GM19099 (cell line): Measurements from ENCODE around the gene TFDP2.

Experiments
- POLR2A ChIP-seq: IDR thresholded peaks from 3 replicates; pipeline ENCODE4 v1.6.1; 2011; ENCODE audit warnings: low read depth; ENCODE audit not compliant: insufficient read length; ENCODE audit errors: extremely low read depth

Gene TFDP2

GRCh38 chr3:142129516-142130171, 19.7 kb downstream of the TFDP2 start:
- no peak for TF ChIP-seq POLR2A

- no peak for TF ChIP-seq POLR2A
Measured at GRCh38 chr3:142127941-142128658, 21.2 kb downstream of the TFDP2 start.

DNA sequence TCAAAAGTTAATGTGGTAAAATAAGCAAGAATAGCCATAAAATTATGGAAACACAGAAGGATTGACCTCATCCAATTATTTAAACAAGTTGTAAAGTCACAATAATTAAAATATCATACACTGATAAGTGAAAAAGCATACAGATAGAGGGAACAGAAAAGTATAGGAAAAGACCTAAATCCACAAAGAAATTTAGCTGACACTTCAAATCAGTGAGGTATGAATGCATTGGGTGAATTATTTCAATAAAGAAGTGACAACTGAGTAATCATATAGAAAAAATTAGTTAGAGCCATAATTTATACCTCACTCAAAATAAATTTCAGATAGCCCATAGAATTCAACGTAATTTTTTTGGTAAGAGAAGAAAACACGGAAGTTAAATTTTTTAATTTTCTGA, 25.1 kb downstream of the TFDP2 start:
- TF ChIP-seq POLR2A, result no peak

DNA sequence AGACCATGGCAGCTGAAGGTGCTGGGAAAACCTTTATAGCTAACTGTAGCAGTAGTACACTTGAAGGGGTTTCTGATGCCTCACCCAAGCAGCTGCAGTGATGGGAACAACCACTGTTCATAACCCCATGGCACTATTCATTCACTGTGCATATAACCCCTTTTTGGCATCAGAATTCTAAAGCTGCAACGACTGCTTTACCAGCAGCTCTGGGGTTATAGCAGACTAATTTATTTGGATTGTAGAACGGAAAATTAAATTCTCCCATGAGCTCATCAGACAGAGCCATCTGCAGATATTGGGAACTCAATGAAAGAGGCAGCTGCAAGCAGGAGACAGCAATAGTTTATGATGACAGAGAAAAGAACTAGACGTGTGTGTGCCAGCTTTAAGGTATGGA, 28.6 kb downstream of the TFDP2 start:
- no peak for TF ChIP-seq POLR2A

DNA sequence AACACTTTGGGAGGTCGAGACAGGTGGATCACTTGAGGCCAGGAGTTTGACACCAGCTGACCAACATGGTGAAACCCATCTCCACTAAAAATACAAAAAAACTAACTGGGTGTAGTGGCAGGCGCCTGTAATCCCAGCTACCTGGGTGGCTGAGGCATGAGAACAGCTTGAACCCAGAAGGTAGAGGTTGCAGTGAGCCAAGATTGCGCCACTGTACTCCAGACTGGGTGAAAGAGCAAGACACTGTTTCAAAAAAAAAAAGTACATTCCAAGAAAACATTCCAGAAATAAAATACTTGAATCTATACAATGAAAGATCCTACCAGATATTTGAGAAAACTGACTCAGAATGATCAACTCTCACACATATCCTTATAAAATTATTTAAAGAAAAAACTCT, 30.4 kb downstream of the TFDP2 start:
- TF ChIP-seq POLR2A, result no peak

DNA sequence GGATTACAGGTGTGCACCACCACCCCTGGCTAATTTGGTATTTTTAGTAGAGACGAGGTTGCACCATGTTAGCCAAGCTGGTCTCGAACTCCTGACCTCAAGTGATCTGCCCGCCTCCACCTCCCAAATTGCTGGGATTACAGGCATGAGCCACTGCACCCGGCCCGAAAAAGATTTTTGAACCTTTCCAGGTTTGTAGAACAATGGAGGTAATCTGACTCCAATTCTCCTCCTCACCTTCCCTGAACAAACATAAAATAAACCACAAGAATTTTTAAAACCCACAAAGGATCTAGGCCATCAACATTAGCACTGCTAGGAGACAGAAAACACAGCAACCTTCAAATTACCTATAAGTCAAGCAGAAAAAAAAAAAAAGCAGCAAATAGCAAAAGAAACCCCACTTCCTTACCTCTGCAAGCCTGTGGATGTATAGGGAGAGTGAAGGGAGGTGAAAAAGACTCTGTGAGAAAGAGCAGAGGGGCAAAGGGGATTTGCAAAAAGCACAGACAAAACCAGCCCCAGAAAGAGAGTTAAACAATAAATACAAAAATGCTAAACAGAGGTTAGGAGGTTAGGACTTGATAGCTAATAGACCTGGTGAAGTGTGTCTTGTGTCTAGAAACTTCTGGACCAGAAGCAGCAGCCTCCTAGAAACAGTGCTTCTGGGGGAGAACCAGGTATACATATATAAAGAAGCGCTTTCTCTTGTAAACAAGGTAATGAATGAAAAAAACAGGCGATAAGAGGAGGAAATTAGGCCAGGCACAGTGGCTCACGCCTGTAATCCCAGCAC, 32.1 kb downstream of the TFDP2 start:
- TF ChIP-seq POLR2A, result no peak

GRCh38 chr3:142115867-142116668, 33.3 kb downstream of the TFDP2 start:
- TF ChIP-seq POLR2A, result no peak

- TF ChIP-seq POLR2A, result no peak
Measured at GRCh38 chr3:142112601-142113000, 36.7 kb downstream of the TFDP2 start.

- TF ChIP-seq POLR2A, result no peak
Measured at GRCh38 chr3:142106548-142106947, 42.8 kb downstream of the TFDP2 start.

- TF ChIP-seq POLR2A, result no peak
Measured at GRCh38 chr3:142105991-142106390, 43.4 kb downstream of the TFDP2 start.

DNA sequence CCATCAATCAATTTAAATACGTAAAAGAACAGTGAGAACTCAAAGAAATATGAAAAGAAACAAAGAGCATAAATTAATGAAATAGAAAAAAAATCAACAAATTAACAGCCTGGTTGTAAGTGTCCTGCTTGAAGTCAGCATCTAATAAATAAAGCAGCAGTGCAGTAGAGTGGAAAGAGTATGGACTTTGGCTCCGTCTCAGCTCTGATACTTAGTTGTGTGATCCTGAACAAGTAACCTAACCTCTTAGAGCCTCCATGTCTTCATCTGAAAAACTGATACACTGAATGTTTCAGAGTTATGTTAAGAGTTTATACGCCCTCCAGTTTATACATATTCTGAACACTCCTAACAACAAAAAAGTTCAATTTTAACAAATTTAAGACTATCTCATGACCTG, 44.6 kb downstream of the TFDP2 start:
- TF ChIP-seq POLR2A, result no peak

DNA sequence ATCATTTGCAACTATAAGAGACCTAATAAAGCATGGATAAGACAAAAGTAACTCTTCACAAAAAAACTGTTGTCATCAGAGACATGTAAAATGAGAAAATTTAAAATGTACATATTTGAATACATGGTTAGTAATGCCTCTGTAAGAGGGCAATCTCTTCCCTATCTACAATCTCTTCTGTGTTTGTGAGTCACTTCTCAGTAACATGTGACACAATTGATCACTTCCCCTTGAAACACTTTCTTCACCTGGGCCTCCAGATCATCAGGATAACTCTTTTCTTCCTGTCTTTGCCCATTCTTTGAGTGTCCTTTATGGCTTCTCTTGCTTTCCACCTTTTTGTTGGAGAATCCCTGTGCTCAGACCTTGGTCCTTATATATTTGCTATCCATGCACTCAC, 50.4 kb downstream of the TFDP2 start:
- TF ChIP-seq POLR2A, result no peak

DNA sequence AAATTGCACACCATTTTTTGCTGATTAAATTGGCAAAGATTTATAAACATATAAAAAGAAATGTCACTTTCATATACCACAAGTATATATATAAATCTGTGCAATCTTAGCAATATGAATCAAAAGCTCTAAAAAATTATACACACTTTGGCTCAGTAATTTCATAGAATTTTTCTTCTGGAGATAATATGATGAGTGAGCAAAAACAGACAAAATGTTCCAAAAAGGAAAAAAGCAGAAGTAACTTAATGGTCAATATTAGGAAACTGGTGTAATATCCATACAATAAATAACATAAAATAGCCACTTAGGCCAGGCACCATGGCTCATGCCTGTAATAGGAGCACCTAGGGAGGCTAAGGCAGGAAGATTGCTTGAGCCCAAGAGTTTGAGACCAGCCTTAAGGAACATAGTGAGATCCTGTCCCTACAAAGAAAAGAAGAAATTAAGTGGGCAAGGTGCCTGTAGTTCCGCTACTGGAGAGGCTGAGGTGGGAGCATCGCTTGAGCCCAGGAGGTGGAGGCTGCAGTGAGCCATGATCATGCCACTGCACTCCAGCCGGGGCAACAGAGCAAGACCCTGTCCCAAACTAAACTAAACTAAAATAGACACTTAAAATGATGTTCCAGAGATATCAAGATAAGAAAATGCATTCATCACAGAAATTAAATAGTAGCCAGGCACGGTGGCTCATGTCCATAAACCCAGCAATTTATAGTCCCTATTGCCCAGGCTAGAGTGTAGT, 52.1 kb downstream of the TFDP2 start:
- TF ChIP-seq POLR2A, result no peak

GRCh38 chr3:142095841-142096240, 53.5 kb downstream of the TFDP2 start:
- TF ChIP-seq POLR2A, result no peak
